Epithelial cell of umbilical artery (primary cell): ENCODE measurements around the gene NEURL4. TPM values are rescaled to one million over a fixed set of nuclear protein-coding genes. Genes with fewer than 3 reads are reported as not detected.

Experiments
- total RNA-seq: library from RNA; depleted of rRNA; stranded (reverse); fragments of >200 nt; gene quantifications from 2 replicates; pipeline ENCODE4 v1.2.3, GENCODE V29; 2014

The NEURL4 gene
- 12.0 and 17.9 TPM in 2 replicates for total RNA-seq

GRCh38 chr17:7328840-7329373 lies at the start of gene NEURL4:
Gene NEURL4 (minus strand): TSS chr17:7329335. CDS start chr17:7329312, 23 bp downstream.

GRCh38 chr17:7355053-7355452 lies 25.9 kb upstream of the NEURL4 start, which contains the start of gene TMEM95:
Gene TMEM95 (plus strand): TSS chr17:7355156. CDS start chr17:7355205, 49 bp downstream.

GRCh38 chr17:7351665-7352502 lies 22.7 kb upstream of the NEURL4 start, which contains the start of gene KCTD11:
Gene KCTD11 (plus strand): TSS chr17:7352162.

GRCh38 chr17:7336240-7337175 lies 7.4 kb upstream of the NEURL4 start, which contains the start of gene ACAP1:
Gene ACAP1 (plus strand): TSS chr17:7336529. CDS start chr17:7336735, 206 bp downstream.

GRCh38 chr17:7314719-7315569 lies 14.2 kb downstream of the NEURL4 start, which contains the start of gene GPS2:
Gene GPS2 (minus strand): TSS chr17:7315360. CDS start chr17:7315052, 308 bp downstream.

GRCh38 chr17:7306911-7307685 lies 22.0 kb downstream of the NEURL4 start, which contains the start of gene EIF5A:
Gene EIF5A (plus strand): TSS chr17:7307628. CDS start chr17:7309636, 2,008 bp downstream.

GRCh38 chr17:7294614-7295153 lies 34.5 kb downstream of the NEURL4 start, which contains the start of gene YBX2:
Gene YBX2 (minus strand): TSS chr17:7294639. CDS start chr17:7294500, 139 bp downstream.

GRCh38 chr17:7281074-7281952 lies 47.8 kb downstream of the NEURL4 start, which contains the start of gene SLC2A4:
Gene SLC2A4 (plus strand): TSS chr17:7281718. CDS start chr17:7281935, 217 bp downstream.

Other genes with a start within 250 kb of the NEURL4 start
- 0.15 TPM in 1 of 2 replicates, not detected in the other for gene CLEC10A, start 249.1 kb downstream of the NEURL4 start, total RNA-seq
- gene ASGR2, start 214.5 kb downstream of the NEURL4 start, total RNA-seq: not detected in 2 replicates
- gene ASGR1, start 150.0 kb downstream of the NEURL4 start, total RNA-seq: 5.5 and 9.1 TPM in 2 replicates
- gene DLG4, start 109.5 kb downstream of the NEURL4 start, total RNA-seq: 7.8 and 10.4 TPM in 2 replicates
- gene ACADVL, start 109.4 kb downstream of the NEURL4 start, total RNA-seq: 164 and 179 TPM in 2 replicates
- 36.1 and 40.6 TPM in 2 replicates for gene DVL2, start 94.8 kb downstream of the NEURL4 start, total RNA-seq
- gene PHF23, start 89.9 kb downstream of the NEURL4 start, total RNA-seq: 39.7 and 43.9 TPM in 2 replicates
- gene GABARAP, start 86.9 kb downstream of the NEURL4 start, total RNA-seq: 52.1 and 157 TPM in 2 replicates
- gene CTDNEP1, start 77.6 kb downstream of the NEURL4 start, total RNA-seq: 14.1 and 19.5 TPM in 2 replicates
- 48.8 and 52.3 TPM in 2 replicates for gene ELP5, start 77.1 kb downstream of the NEURL4 start, total RNA-seq
- 12.9 and 15.6 TPM in 2 replicates for gene CLDN7, start 66.9 kb downstream of the NEURL4 start, total RNA-seq
- gene SLC2A4, start 47.6 kb downstream of the NEURL4 start, total RNA-seq: under 0.01 and 0.30 TPM in 2 replicates
- gene YBX2, start 34.7 kb downstream of the NEURL4 start, total RNA-seq: 0.15 TPM in 1 of 2 replicates, not detected in the other
- 761 and 967 TPM in 2 replicates for gene EIF5A, start 21.7 kb downstream of the NEURL4 start, total RNA-seq
- 34.8 and 60.0 TPM in 2 replicates for gene GPS2, start 14.0 kb downstream of the NEURL4 start, total RNA-seq
- gene ACAP1, start 7.2 kb upstream of the NEURL4 start, total RNA-seq: not detected in 2 replicates
- 1.9 and 2.9 TPM in 2 replicates for gene KCTD11, start 22.8 kb upstream of the NEURL4 start, total RNA-seq
- gene TMEM95, start 25.8 kb upstream of the NEURL4 start, total RNA-seq: not detected in 2 replicates
- 0.91 TPM in 1 of 2 replicates, not detected in the other for gene TNK1, start 51.8 kb upstream of the NEURL4 start, total RNA-seq
- 8.4 and 15.3 TPM in 2 replicates for gene PLSCR3, start 65.2 kb upstream of the NEURL4 start, total RNA-seq
- gene TMEM256, start 74.8 kb upstream of the NEURL4 start, total RNA-seq: 71.3 and 188 TPM in 2 replicates
- 2.1 and 2.6 TPM in 2 replicates for gene NLGN2, start 78.5 kb upstream of the NEURL4 start, total RNA-seq
- gene SPEM1, start 91.0 kb upstream of the NEURL4 start, total RNA-seq: not detected in 2 replicates
- gene SPEM2, start 96.3 kb upstream of the NEURL4 start, total RNA-seq: not detected in 2 replicates
- gene SPEM3, start 99.5 kb upstream of the NEURL4 start, total RNA-seq: not detected in 2 replicates
- 5.6 and 7.5 TPM in 2 replicates for gene TMEM102, start 106.1 kb upstream of the NEURL4 start, total RNA-seq
- gene FGF11, start 110.2 kb upstream of the NEURL4 start, total RNA-seq: 0.15 and 0.32 TPM in 2 replicates
- gene CHRNB1, start 115.7 kb upstream of the NEURL4 start, total RNA-seq: 4.5 and 6.5 TPM in 2 replicates
- gene ZBTB4, start 150.3 kb upstream of the NEURL4 start, total RNA-seq: 6.7 and 7.1 TPM in 2 replicates
- gene SLC35G6, start 152.1 kb upstream of the NEURL4 start, total RNA-seq: not detected in 2 replicates
- 54.1 and 66.9 TPM in 2 replicates for gene POLR2A, start 155.0 kb upstream of the NEURL4 start, total RNA-seq
- gene TNFSF12, start 219.7 kb upstream of the NEURL4 start, total RNA-seq: 3.6 and 6.5 TPM in 2 replicates
- 0.46 and 1.6 TPM in 2 replicates for gene TNFSF13, start 229.4 kb upstream of the NEURL4 start, total RNA-seq
- 92.9 and 115 TPM in 2 replicates for gene SENP3, start 232.6 kb upstream of the NEURL4 start, total RNA-seq